Activated naive CD4-positive, alpha-beta T cell treated with anti-CD3 and anti-CD28 coated beads, Interleukin-2, amount 10 ng/mL, durations not matched to agents 7 days and 5 days (primary cell): Measurements from ENCODE around the gene UMODL1.
A peak's percentile ranks its signal among the peaks of the same experiment; 100 is the strongest.

ENCODE experiments used
- CTCF ChIA-PET: fragments of 350-600 bp; sonication (Branson Sonifier 250); formaldehyde crosslinking; loops from one replicate; lab custom pipeline; 2021; ENCODE audit warnings: antibody characterized with exemption; lab: Charles Lee
- DNase-seq: peaks from one replicate; pipeline ENCODE4 v3.0.0-alpha.2; 2020
- H3K27ac Mint-ChIP-seq: one replicate; pipeline ENCODE4 v1.8.0; 2021; ENCODE audit warnings: mild to moderate bottlenecking, moderate library complexity, mixed read lengths
- H3K27me3 Mint-ChIP-seq: one replicate; pipeline ENCODE4 v1.8.0; 2021; ENCODE audit warnings: mild to moderate bottlenecking, mixed read lengths
- H3K36me3 Mint-ChIP-seq: one replicate; pipeline ENCODE4 v1.8.0; 2021; ENCODE audit warnings: mixed read lengths
- H3K4me1 Mint-ChIP-seq: one replicate; pipeline ENCODE4 v1.8.0; 2021; ENCODE audit warnings: mixed read lengths
- H3K4me3 Mint-ChIP-seq: one replicate; pipeline ENCODE4 v1.8.0; 2021; ENCODE audit warnings: mild to moderate bottlenecking, moderate library complexity, mixed read lengths
- H3K9me3 Mint-ChIP-seq: one replicate; pipeline ENCODE4 v1.8.0; 2021; ENCODE audit warnings: mixed read lengths

UMODL1 gene

GRCh38 chr21:42044871-42045495, 26.1 kb upstream of the UMODL1 start:
- Mint-ChIP-seq H3K4me1 (no peaks in the 10 kb centered on the region), H3K36me3 (no peaks in the 10 kb centered on the region), H3K27ac (no peak overlapping the region), H3K4me3 (no peak overlapping the region), H3K27me3 (peaks cover 30% of the 10 kb centered on the region), H3K9me3 (no peaks in the 10 kb centered on the region)
- no peak for DNase-seq
- CTCF ChIA-PET: interaction anchor here (1.3 kb wide), 1 partner anchor 73 kb away, joined by 4 read pairs; no protein-coding TSS in a partner anchor

DNA sequence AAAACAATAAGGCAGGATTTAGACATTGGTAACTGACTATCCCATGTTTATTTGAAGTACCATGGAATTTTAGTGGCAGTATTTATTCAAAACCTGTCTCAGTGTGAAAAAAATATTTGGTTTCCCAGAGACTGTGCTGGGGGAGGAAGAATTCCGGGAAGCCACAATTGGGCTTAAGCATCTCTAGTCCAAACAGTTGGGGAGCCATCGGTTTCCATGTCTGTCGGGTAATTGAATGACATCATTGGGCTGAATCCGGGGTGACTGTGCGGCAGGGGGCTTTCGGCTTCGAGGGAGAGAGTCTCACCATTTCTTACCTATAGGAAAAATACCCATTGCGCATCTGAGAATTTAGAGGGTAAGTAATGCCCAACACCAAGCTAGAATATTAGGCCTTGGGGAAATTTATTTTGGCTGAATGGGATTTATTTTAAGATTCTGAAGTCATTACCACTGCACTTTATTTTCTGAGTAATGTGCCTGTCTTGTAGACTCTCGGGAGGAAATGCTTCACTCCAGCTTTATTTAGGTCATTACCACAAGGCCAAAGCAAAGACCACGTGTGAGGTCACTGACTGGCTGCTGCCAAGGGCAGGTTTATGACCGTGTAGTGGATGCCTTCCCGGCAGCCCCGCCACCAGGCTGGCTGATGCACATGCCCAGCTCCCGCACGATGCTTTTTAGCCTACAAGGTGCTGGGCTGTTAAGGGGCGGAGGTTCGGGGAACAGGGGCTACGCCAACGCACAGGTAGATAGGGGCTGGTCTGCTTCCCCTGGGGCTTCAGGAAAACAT, 23.1 kb upstream of the UMODL1 start:
- no peak for DNase-seq
- H3K9me3 Mint-ChIP-seq: no peaks in the 10 kb centered on the region
- H3K27ac Mint-ChIP-seq: no peak overlapping the region
- CTCF ChIA-PET: no interaction called here
- no peaks in the 10 kb centered on the region for H3K36me3 Mint-ChIP-seq
- peaks cover 33% of the 10 kb centered on the region for H3K27me3 Mint-ChIP-seq
- no peak overlapping the region for H3K4me3 Mint-ChIP-seq
- peaks cover 6% of the 10 kb centered on the region for H3K4me1 Mint-ChIP-seq

DNA sequence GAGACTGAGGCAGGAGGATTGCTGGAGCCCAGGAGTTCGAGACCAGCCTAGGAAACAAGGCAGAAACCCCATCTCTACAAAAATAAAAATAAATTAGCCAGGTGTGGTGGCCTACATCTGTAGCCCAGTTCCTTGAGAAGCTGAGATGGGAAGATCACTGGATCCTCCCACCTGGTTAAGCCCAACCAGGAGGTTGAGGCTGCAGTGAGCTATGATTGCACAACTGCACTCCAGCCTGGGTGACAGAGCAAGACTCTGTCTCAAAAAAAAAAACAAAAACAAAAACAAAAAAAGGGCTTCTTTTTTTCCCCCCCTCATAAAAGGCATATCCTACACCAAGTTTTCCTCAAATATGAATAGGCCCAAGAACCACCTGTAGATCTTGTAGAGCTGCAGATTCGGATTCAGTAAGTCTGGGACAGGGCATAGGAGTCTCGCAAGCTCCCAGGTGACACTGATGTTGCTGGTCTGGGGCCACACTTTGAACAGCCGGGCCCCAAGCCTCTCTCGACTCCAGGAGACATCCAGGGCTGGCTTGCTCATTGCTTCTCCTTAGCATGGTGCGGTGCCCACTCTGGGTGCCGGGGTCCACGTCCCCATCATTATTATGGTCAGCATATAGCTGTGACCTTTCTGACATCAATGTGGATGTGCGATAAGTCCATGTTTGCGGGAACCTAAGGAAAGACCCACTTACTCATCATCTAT, 22.1 kb upstream of the UMODL1 start:
- peaks cover 41% of the 10 kb centered on the region for H3K27me3 Mint-ChIP-seq
- peaks cover 6% of the 10 kb centered on the region for H3K4me1 Mint-ChIP-seq
- no peaks in the 10 kb centered on the region for H3K36me3 Mint-ChIP-seq
- H3K9me3 Mint-ChIP-seq: no peaks in the 10 kb centered on the region
- CTCF ChIA-PET: interaction anchor here (1.0 to 1.5 kb wide), 2 partner anchors 13 to 69 kb away, joined by 3 read pairs; no protein-coding TSS in a partner anchor
- H3K27ac Mint-ChIP-seq: no peak overlapping the region
- no peak for DNase-seq
- no peak overlapping the region for H3K4me3 Mint-ChIP-seq

DNA sequence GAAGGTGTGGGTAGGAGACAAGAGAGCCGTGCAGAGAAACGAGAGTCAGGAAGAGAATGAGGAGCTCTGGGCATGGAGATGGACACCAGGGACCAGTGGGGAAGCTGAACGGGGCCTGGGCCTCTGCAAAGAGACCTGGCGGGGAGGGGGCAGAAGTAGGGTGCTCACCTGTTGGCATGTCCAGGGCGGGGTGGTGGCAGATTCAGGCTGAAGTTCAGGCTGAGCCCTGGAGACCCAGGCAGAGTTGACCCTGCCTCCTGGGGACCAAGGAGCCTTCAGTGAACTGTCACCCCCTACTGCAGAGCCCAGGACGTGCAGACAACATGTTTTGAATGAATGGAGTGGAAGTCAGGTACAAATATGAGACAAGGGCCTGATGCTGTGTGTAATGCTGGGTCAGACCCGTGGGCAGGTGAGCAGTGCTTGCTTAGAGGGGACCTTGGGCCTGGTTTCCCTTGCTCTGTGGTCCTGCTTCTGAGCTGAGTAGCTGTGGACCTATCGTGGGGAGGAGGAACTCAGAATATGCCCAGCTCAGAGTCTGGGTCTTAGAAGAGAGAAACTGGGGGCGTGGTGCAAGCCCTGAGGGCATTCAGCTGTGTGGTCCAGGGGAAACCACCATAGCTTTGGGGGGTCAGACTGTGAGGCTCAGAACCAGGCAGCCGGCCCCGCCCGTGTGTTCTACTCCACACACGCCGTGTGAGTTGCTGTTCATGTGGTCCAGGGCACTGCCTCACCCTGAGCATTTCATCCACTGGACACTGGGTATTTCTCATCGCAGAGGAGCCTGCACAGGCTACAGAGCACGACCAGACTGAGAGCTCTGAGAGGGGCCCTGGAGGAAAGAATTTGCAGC, 21.3 kb upstream of the UMODL1 start:
- Mint-ChIP-seq H3K27ac (no peak overlapping the region), H3K4me1 (peaks cover 6% of the 10 kb centered on the region)

DNA sequence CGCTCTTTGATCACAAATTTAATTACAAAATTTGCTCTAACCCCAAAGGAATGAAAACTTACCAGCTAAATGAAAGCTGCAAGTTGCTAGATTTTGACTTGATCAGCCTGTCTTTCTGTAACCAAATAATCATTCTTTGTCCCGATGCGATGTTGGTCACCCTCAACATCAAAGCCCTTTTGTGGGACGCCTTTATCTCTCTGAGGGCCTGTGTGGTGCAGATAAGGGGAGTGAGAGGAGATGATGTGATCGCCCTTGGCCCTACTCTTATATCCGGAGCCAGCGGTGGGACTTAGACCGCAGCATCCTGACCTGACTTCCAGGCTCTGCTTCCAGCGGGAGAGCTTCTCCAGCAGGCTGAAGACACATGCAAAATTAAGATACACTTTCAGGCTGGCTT, 19.3 kb upstream of the UMODL1 start:
- Mint-ChIP-seq H3K27me3 (peaks cover 49% of the 10 kb centered on the region), H3K36me3 (no peaks in the 10 kb centered on the region), H3K27ac (no peak overlapping the region), H3K4me3 (no peak overlapping the region), H3K4me1 (peaks cover 6% of the 10 kb centered on the region), H3K9me3 (no peaks in the 10 kb centered on the region)
- CTCF ChIA-PET: no interaction called here
- no peak for DNase-seq

More for the DNA sequence above, 21.3 kb upstream of the UMODL1 start:
- H3K4me3 Mint-ChIP-seq: no peak overlapping the region
- H3K27me3 Mint-ChIP-seq: peaks cover 48% of the 10 kb centered on the region
- no peaks in the 10 kb centered on the region for H3K36me3 Mint-ChIP-seq
- CTCF ChIA-PET: interaction anchor here (1.0 to 1.5 kb wide), 3 partner anchors 14 to 68 kb away, joined by 3 read pairs; no protein-coding TSS in a partner anchor
- DNase-seq: no peak
- H3K9me3 Mint-ChIP-seq: no peaks in the 10 kb centered on the region

GRCh38 chr21:42055425-42055824, 15.7 kb upstream of the UMODL1 start:
- CTCF ChIA-PET: no interaction called here
- Mint-ChIP-seq H3K4me1 (peaks cover 9% of the 10 kb centered on the region), H3K36me3 (no peaks in the 10 kb centered on the region), H3K27ac (no peak overlapping the region), H3K27me3 (peaks cover 46% of the 10 kb centered on the region), H3K4me3 (no peak overlapping the region), H3K9me3 (no peaks in the 10 kb centered on the region)
- DNase-seq: no peak

DNA sequence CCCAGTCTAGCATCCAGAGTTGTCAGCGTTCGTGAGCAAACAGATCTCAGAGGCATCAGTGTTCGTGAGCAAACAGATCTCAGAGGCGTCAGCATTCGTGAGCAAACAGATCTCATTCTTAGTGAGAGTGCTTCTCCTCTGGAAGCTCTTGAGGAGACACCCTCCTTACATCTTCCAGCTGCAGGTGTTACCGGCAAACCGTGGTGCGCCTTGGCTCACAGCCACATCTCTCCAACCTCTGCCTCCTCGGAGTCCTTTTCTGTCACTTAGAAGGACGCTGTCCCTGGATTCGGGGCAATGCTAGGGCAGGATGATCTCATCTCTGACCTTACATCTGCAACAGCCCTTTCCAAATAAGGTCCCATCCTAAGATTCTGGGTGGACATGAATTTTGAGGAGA, 14.6 kb upstream of the UMODL1 start:
- Mint-ChIP-seq H3K4me1 (peaks cover 19% of the 10 kb centered on the region), H3K4me3 (no peak overlapping the region), H3K36me3 (no peaks in the 10 kb centered on the region), H3K9me3 (no peaks in the 10 kb centered on the region), H3K27ac (no peak overlapping the region), H3K27me3 (peaks cover 45% of the 10 kb centered on the region)
- no peak for DNase-seq
- CTCF ChIA-PET: no interaction called here

GRCh38 chr21:42056996-42057689, 14.0 kb upstream of the UMODL1 start:
- Mint-ChIP-seq H3K4me3 (no peak overlapping the region), H3K27me3 (peaks cover 40% of the 10 kb centered on the region), H3K4me1 (peaks cover 20% of the 10 kb centered on the region), H3K27ac (no peak overlapping the region), H3K9me3 (no peaks in the 10 kb centered on the region), H3K36me3 (no peaks in the 10 kb centered on the region)
- CTCF ChIA-PET: no interaction called here
- no peak for DNase-seq

GRCh38 chr21:42057851-42058437, 13.2 kb upstream of the UMODL1 start:
- Mint-ChIP-seq H3K27me3 (peaks cover 40% of the 10 kb centered on the region), H3K4me1 (peaks cover 25% of the 10 kb centered on the region), H3K27ac (no peak overlapping the region), H3K9me3 (no peaks in the 10 kb centered on the region), H3K4me3 (no peak overlapping the region), H3K36me3 (no peaks in the 10 kb centered on the region)
- no peak for DNase-seq
- CTCF ChIA-PET: no interaction called here

DNA sequence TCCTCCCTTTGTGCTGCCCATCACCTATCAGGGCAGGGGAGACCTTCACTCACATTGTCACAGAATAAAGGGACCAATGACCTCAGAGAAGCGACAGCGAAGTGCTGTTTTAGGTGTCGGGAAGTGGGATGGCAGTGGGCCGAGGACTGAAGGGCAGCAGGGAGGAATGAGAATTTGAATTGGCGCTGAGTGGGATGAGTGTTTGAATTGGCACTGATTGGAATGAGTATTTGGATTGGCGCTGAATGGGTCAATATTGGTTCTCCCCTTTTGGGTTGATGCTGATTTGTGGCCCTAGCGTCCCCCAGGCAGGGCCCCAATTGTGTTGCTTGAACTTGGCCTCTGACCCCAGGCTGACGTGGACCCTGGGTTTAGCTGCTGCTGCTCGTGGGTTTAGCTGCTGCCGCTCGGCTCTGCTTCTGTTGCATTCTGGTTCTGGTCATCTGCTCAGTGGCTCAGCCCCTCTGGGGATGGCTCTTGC, 12.4 kb upstream of the UMODL1 start:
- H3K4me1 Mint-ChIP-seq: peaks cover 31% of the 10 kb centered on the region

DNA sequence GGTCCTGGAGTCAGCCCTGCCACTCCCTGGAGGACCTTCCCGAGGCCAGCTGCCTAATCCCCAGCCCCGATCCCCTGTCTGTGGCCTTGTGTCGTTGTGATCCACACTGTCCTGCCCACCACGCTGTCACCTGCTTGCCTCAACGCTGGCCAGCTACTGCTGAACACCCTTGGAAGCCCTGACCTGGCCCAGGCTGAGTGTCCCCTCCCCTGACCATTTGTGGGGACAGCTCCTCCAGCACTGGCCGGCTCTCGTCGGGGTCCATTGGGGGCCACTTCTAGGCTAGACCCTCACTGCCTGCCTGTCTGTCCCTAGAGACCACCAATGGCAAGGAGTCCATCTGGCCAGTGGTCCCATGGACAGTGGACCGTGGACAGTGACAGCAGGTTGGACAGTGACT, 12.0 kb upstream of the UMODL1 start:
- Mint-ChIP-seq H3K4me1 (peaks cover 35% of the 10 kb centered on the region), H3K27ac (peak overlapping the region; percentile 21)

More for the DNA sequence above, 12.4 kb upstream of the UMODL1 start:
- Mint-ChIP-seq H3K4me3 (no peak overlapping the region), H3K36me3 (no peaks in the 10 kb centered on the region), H3K27me3 (peaks cover 35% of the 10 kb centered on the region), H3K27ac (peak overlapping the region; percentile 21), H3K9me3 (no peaks in the 10 kb centered on the region)
- CTCF ChIA-PET: no interaction called here
- no peak for DNase-seq

DNA sequence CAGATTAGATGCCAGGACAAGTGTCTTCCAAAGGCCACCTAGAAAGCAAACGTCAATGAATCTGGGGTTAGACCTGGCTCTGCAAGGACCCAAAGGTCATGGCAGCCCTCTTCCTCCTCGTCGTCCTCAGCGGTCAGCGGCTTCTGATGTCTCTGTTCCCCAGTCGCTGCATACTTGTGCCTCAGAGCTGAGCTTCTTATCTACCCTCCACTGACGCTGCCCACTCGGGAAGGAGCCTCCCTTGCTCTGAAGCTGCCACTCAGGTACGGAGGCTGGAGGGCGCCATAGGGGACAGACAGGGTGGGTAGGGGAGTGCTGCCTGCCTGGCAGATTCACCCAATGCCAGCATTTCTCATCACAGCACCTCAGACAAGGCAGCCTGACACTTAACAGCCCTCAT, 11.4 kb upstream of the UMODL1 start:
- Mint-ChIP-seq H3K4me1 (peaks cover 41% of the 10 kb centered on the region), H3K36me3 (no peaks in the 10 kb centered on the region), H3K27ac (peak overlapping the region; percentile 31), H3K9me3 (no peaks in the 10 kb centered on the region), H3K27me3 (peaks cover 25% of the 10 kb centered on the region), H3K4me3 (no peak overlapping the region)
- CTCF ChIA-PET: no interaction called here
- no peak for DNase-seq

More for the DNA sequence above, 12.0 kb upstream of the UMODL1 start:
- CTCF ChIA-PET: no interaction called here
- peaks cover 31% of the 10 kb centered on the region for H3K27me3 Mint-ChIP-seq
- no peaks in the 10 kb centered on the region for H3K9me3 Mint-ChIP-seq
- H3K4me3 Mint-ChIP-seq: no peak overlapping the region
- DNase-seq: no peak
- H3K36me3 Mint-ChIP-seq: no peaks in the 10 kb centered on the region

DNA sequence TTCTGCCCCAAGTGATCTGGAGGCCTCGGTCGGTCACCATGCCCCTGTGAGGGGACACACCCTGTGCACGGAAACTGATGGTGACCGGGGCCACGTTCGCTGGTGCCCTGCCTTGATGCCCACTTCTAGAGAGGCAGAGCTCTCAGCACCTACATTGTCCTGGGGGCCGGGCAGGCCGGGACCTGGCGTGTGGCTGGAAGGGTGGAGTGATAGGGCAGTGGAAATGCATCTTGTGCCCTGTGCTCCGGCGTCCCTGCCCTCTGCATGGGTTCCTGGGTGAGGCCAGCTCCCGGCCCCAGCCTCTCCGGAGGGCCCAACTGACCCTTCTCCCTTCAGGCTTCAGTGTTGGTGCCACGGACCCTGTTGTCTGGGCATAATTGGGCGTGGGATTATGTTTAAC, 11.0 kb upstream of the UMODL1 start:
- DNase-seq: no peak
- CTCF ChIA-PET: no interaction called here
- H3K4me3 Mint-ChIP-seq: no peak overlapping the region
- peak overlapping the region; percentile 100 for H3K27ac Mint-ChIP-seq
- peaks cover 45% of the 10 kb centered on the region for H3K4me1 Mint-ChIP-seq
- peaks cover 22% of the 10 kb centered on the region for H3K27me3 Mint-ChIP-seq
- peaks cover 2% of the 10 kb centered on the region for H3K36me3 Mint-ChIP-seq
- no peaks in the 10 kb centered on the region for H3K9me3 Mint-ChIP-seq
